Measurements from ENCODE around the gene SPG11.
"Not testable (repeated sequence)": the region's sequence is repeated elsewhere in the genome, so short reads cannot be mapped to it uniquely, and the experiment has no call there.

SPG11 gene, protein sequence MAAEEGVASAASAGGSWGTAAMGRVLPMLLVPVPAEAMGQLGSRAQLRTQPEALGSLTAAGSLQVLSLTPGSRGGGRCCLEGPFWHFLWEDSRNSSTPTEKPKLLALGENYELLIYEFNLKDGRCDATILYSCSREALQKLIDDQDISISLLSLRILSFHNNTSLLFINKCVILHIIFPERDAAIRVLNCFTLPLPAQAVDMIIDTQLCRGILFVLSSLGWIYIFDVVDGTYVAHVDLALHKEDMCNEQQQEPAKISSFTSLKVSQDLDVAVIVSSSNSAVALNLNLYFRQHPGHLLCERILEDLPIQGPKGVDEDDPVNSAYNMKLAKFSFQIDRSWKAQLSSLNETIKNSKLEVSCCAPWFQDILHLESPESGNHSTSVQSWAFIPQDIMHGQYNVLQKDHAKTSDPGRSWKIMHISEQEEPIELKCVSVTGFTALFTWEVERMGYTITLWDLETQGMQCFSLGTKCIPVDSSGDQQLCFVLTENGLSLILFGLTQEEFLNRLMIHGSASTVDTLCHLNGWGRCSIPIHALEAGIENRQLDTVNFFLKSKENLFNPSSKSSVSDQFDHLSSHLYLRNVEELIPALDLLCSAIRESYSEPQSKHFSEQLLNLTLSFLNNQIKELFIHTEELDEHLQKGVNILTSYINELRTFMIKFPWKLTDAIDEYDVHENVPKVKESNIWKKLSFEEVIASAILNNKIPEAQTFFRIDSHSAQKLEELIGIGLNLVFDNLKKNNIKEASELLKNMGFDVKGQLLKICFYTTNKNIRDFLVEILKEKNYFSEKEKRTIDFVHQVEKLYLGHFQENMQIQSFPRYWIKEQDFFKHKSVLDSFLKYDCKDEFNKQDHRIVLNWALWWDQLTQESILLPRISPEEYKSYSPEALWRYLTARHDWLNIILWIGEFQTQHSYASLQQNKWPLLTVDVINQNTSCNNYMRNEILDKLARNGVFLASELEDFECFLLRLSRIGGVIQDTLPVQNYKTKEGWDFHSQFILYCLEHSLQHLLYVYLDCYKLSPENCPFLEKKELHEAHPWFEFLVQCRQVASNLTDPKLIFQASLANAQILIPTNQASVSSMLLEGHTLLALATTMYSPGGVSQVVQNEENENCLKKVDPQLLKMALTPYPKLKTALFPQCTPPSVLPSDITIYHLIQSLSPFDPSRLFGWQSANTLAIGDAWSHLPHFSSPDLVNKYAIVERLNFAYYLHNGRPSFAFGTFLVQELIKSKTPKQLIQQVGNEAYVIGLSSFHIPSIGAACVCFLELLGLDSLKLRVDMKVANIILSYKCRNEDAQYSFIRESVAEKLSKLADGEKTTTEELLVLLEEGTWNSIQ (N-terminal part only)

DNA sequence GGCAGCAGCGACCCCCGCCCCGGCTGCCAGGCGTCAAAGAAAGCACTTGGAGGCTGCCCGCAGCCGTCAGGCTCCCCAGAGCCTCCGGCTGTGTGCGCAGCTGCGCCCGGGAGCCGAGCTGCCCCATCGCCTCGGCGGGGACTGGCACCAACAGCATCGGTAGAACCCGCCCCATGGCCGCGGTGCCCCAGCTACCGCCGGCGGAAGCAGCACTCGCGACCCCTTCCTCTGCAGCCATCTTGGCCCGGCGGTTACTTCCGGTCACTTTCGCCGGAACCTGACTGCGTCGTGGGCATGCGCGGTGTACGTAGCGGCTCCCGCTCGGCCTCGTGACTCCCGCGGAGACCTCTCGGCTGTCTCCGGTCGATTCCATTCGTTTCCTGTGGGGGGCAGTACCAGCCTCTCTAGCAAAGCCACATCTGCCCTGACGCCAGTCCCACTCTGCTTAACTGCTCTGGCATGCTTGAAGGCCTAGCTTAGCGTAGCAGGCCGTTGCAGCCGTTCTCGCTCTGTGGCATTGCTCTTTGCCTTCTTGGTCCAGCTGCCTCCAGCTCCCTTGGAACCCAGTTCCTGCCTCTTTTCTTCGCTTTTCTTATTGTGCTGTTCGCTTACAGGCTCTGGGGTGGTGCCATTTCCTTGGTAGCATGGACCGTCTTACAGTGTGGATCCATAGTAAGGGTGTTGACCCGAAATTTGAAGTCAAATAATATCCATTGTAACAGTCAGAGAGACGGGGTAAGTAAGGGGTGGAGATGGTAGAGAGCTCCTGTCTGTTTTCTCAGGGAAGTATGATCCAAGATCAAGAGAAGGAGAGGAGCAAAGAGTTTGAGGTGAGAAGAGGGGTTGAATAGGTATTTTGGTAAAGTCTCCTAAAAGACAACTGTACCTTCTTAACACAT is at the start of gene SPG11:
TSS of gene SPG11 (minus strand) at position 253 of the 899 bp plus-strand sequence. CDS start at position 238, 15 bp downstream.
- DNase-seq: peak; percentile 75 to 92

DNA sequence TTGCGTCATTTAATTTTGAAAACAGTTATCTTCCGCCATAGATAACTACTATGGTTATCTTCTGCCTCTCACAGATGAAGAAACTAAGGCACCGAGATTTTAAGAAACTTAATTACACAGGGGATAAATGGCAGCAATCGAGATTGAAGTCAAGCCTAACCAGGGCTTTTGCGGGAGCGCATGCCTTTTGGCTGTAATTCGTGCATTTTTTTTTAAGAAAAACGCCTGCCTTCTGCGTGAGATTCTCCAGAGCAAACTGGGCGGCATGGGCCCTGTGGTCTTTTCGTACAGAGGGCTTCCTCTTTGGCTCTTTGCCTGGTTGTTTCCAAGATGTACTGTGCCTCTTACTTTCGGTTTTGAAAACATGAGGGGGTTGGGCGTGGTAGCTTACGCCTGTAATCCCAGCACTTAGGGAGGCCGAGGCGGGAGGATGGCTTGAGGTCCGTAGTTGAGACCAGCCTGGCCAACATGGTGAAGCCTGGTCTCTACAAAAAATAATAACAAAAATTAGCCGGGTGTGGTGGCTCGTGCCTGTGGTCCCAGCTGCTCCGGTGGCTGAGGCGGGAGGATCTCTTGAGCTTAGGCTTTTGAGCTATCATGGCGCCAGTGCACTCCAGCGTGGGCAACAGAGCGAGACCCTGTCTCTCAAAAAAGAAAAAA is 49.0 kb upstream of the SPG11 start:
- peak; percentile 37 to 61 for DNase-seq

DNA sequence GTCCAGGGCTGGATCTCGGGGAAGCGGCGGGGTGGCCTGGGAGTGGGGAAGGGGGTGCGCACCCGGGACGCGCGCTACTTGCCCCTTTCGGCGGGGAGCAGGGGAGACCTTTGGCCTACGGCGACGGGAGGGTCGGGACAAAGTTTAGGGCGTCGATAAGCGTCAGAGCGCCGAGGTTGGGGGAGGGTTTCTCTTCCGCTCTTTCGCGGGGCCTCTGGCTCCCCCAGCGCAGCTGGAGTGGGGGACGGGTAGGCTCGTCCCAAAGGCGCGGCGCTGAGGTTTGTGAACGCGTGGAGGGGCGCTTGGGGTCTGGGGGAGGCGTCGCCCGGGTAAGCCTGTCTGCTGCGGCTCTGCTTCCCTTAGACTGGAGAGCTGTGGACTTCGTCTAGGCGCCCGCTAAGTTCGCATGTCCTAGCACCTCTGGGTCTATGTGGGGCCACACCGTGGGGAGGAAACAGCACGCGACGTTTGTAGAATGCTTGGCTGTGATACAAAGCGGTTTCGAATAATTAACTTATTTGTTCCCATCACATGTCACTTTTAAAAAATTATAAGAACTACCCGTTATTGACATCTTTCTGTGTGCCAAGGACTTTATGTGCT is 48.4 kb upstream of the SPG11 start:
- peak in 1 of 2 experiments; percentile 10 for DNase-seq

DNA sequence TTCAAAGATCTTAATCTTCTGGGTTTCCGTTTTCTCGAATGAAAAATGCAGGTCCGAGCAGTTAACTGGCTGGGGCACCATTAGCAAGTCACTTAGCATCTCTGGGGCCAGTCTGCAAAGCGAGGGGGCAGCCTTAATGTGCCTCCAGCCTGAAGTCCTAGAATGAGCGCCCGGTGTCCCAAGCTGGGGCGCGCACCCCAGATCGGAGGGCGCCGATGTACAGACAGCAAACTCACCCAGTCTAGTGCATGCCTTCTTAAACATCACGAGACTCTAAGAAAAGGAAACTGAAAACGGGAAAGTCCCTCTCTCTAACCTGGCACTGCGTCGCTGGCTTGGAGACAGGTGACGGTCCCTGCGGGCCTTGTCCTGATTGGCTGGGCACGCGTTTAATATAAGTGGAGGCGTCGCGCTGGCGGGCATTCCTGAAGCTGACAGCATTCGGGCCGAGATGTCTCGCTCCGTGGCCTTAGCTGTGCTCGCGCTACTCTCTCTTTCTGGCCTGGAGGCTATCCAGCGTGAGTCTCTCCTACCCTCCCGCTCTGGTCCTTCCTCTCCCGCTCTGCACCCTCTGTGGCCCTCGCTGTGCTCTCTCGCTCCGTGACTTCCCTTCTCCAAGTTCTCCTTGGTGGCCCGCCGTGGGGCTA is 47.8 kb upstream of the SPG11 start, which contains the start of the genes B2M and PATL2:
TSS of gene B2M (plus strand) at position 422 of the 647 bp plus-strand sequence. CDS start at position 452, 30 bp downstream.
TSS of gene PATL2 (minus strand) at position 228 of the 647 bp plus-strand sequence. CDS start 34,833 bp downstream, outside the sequence.
- peak; percentile 75 to 91 for DNase-seq

DNA sequence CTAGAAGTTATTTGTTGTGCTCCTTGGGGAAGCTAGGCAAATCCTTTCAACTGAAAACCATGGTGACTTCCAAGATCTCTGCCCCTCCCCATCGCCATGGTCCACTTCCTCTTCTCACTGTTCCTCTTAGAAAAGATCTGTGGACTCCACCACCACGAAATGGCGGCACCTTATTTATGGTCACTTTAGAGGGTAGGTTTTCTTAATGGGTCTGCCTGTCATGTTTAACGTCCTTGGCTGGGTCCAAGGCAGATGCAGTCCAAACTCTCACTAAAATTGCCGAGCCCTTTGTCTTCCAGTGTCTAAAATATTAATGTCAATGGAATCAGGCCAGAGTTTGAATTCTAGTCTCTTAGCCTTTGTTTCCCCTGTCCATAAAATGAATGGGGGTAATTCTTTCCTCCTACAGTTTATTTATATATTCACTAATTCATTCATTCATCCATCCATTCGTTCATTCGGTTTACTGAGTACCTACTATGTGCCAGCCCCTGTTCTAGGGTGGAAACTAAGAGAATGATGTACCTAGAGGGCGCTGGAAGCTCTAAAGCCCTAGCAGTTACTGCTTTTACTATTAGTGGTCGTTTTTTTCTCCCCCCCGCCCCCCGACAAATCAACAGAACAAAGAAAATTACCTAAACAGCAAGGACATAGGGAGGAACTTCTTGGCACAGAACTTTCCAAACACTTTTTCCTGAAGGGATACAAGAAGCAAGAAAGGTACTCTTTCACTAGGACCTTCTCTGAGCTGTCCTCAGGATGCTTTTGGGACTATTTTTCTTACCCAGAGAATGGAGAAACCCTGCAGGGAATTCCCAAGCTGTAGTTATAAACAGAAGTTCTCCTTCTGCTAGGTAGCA is 47.0 kb upstream of the SPG11 start:
- DNase-seq: peak; percentile 13 to 26

DNA sequence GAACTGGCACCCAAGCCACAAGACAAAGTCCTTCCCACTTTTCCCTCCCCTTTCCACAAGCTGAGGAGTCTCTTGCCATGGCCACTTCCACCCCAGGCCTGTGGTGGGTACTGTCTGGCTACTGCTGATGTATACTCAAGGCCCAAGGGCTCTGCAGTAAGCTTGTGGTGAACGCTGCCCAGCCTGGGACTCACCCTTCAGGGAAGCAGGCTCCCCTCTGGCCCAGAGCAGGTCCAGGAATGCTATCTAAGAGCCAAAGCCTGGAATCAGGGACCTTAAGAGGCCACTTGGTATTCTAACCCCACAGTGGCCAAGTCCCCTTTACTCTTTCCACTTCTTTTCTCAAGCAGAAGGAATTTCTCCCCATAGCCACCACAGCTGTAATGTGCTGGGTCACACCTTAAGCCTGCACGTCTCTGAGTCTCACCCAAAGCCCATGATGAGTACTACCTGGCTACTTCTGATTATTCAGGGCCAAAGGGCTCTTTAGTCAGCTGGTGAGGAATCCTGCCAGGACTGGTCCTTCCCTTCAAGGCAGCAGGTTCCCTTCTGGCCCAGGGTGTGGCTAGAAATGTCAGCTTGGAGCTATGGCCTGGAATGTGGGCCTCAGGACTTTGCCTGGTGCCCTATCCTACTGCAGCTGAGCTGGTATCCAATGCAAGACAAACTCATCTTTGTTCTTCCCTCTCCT is 43.6 kb upstream of the SPG11 start:
- DNase-seq: no peak

DNA sequence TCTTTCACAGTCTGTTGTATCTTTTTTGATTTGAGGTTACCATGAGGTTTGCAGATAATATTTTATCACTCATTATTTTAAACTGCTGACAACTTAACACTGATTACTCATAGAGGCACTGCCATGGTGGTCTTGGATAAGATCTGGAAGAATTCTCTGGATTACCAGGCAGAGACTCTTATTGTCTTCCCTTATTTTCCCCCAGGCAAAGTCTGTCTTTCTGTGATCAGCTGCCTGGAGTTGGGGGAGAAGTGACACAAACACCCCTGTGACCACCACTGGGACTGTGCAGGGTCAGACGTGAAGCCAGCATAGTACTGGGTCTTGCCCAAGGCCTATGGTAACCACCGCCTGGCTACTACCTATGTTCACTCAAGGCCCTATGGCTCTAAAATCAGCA is 42.9 kb upstream of the SPG11 start:
- DNase-seq: no peak

DNA sequence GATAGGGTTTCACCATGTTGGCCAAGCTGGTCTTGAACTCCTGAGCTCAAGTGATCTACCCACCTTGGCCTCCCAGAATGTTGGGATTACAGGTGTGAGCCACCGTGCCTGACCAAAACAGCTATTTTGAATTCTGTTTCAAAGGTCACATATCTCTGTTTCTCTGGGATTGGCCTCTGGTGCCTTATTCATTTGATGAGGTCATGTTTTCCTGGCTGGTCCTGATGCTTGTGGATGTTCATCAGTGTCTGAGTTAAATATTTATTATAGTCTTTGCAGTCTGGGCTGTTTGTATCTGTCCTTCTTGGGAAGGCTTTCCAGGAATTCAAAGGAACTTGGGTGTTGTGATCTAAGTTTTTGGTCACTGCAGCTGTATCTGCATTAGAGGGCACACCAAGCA is 42.5 kb upstream of the SPG11 start:
- DNase-seq: no peak

DNA sequence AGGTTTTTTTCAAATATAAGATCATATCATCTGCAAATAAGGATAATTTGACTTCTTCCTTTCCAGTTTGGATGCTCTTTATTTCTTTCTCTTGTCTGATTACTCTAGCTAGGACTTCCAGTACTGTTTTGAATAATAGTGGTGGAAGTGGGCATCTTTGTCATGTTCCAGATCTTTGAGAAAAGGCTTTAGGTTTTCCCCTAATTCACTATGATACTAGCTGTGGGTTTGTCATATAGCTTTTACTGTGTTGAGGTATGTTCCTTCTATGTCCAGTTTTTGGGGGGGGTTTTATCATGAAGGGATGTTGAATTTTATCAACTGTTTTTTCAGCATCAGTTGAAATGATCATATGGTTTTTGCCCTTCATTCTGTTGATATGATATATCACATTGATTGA is 37.2 kb upstream of the SPG11 start:
- not testable (repeated sequence) for DNase-seq

DNA sequence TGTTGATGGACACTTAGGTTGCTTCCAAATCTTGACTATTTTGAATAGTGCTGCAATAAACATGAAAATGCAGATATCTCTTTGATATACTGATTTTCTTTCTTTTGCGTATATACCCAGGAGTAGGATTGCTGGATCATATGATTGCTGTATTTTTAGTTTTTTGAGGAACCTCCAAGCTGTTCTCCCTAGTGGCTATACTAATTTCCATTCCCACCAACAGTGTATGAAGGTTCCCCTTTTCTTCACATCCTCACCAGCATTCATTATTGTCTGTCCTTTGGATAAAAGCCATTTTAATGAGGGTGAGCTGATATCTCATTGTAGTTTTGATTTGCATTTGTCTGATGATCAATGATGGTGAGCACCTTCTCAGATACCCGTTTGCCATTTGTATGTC is 35.2 kb upstream of the SPG11 start:
- DNase-seq: no peak

DNA sequence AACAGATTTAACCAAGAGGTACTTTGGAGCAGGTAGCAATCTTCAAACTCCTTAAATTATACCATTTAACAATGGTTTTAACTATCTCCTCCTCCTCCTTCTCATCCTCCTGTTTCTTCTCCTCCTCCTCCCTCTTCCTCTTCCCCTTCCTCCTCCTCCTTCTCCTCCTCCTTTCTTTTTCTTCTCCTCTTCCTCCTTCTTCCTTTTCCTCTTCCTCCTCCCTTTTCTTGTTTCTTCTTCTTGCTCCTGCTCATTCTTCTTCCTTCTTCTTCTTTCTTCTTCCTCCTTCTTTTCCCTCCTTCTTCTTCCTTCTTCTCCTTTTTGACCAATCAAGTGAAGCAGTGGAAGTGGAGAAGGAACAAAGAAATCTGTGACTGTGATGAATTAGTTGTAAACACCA is 33.6 kb upstream of the SPG11 start:
- DNase-seq: no peak

DNA sequence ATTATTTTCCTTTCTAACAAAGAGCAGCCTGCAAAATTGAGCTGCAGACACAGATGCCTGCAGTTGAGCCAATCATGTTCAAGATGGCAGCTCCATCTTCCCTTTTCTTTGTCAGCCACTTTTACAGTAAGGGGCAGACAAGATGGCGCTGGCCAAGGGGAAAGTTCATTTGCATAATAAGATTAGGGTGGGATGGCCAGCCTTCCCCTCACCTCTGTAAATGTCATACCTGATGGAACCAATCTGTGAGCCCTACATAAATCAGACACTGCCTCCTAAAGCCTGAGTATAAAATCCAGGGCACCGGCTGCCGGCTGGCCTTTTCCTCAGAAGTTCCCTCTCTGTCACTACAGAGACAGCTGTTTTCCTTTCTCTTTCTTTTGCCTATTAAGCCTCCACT is 31.8 kb upstream of the SPG11 start:
- DNase-seq: no peak

DNA sequence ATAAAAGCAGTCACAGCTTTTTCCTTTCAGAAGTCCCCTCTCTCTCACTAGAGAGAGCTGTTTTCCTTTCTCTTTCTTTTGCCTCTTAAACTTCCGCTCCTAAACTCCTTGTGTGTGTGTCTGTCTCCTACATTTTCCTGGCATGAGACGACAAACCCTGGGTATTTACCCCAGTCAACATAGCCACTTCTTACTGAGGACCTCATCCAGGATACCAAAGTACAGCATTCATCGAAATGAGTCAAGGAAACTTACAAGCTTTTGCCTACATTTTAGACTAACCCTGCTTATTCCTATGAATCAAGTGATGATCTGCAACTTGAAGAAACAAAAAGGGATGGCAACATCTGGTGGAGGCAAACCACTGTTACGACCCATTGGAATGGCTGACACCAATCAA is 31.0 kb upstream of the SPG11 start:
- no peak for DNase-seq

DNA sequence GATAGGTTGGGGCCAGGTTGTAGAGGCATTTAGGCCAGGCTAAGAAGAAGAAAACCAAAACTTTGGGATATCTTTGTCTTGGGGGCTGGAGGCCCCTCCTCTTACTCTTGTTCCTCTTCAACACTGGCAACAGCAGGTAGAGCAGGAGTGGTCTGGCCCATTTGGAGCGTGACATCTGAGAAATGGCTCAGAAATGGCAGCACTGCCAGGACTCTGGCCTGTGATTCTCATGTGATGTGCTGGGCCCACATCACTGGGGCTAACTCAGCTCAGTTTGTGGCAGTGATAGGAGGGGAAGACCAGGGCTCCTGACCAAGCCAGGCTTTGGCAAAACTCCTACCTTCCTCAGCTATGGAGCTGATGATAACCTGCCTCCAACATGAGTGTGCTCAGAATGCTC is 29.2 kb upstream of the SPG11 start:
- no peak for DNase-seq

DNA sequence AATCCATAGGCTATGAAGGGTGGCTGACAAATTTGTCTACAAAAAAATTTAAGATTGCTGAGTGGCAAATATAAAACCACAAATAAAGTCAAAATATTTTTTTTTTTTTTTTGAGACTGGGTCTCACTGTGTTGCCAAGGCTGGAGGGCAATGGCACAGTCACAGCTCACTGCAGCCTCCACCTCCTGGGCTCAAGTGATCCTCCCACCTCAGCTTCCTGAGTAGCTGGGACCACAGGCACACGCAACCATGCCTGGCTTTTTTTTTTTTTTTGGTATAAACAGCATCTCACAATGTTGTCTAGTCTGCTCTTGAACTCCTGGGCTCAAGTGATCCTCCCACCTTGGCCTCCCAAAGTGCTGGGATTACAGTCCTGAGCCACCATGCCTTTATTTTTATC is 26.8 kb upstream of the SPG11 start:
- DNase-seq: not testable (repeated sequence)

DNA sequence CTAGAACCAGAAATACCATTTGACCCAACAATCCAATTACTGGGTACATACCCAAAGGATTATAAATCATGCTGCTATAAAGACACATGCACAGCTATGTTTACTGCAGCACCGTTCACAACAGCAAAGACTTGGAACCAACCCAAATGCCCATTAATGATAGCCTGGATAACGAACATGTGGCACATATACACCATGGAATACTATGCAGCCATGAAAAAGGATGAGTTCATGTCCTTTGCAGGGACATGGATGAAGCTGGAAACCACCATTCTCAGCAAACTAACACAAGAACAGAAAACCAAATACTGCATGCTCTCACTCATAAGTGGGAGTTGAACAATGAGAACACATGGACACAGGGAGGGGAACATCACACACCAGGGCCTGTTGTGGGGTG is 25.9 kb upstream of the SPG11 start:
- DNase-seq: not testable (repeated sequence)

DNA sequence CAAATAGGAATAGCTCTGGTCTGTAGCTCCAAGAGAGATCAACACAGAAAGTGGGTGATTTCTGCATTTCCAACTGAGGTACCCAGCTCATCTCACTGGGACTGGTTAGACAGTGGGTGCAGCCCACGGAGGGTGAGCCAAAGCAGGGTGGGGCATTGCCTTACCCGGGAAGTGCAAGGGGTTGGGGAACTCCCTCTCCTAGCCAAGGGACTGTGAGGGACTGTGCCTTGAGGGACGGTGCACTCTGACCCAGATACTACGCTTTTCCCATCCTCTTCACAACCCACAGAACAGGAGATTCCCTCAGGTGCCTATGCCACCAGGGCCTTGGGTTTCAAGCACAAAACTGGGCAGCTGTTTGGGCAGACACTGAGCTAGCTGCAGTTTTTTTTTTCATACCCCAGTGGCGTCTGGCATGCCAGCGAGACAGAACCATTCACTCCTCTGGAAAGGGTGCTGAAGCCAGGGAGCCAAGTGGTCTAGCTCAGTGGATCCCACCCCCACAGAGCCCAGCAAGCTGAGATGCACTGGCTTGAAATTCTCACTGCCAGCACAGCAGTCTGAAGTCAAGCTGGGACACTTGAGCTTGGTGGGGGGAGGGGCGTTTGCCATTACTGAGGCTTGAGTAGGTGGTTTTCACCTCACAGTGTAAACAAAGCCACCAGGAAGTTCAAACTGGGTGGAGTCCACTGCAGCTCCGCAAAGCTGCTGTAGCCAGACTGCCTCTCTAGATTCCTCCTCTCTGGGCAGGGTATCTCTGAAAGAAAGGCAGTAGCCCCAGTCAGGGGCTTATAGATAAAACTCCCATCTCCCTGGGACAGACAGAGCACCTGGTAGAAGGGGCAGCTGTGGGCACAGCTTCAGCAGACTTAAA is 19.6 kb upstream of the SPG11 start:
- not testable (repeated sequence) for DNase-seq
